ENCODE results near the gene AQP7.
"Not testable (repeated sequence)": the region's sequence is repeated elsewhere in the genome, so short reads cannot be mapped to it uniquely, and the experiment has no call there.

The AQP7 gene

GRCh38 chr9:33402371-33402770, at the start of gene AQP7:
Gene AQP7 (minus strand): TSS chr9:33402568. CDS start chr9:33401262, 1,306 bp downstream.
- DNase-seq (ENCODE audit: low read depth in 2 of 3, low spot score in 1 of 3) = not testable (repeated sequence)

GRCh38 chr9:33450621-33451146, 48.3 kb upstream of the AQP7 start:
- no peak for DNase-seq (ENCODE audit: low read depth in 2 of 3, low spot score in 1 of 3)

GRCh38 chr9:33449715-33450114, 47.3 kb upstream of the AQP7 start:
- DNase-seq (ENCODE audit: low read depth in 2 of 3, low spot score in 1 of 3) = no peak

- no peak for DNase-seq (ENCODE audit: low read depth in 2 of 3, low spot score in 1 of 3)
Observed at GRCh38 chr9:33447799-33448553, 45.6 kb upstream of the AQP7 start.

- DNase-seq (ENCODE audit: low read depth in 2 of 3, low spot score in 1 of 3) = peak; percentile 41 to 55 (median 48)
Observed at GRCh38 chr9:33446946-33447798, 44.8 kb upstream of the AQP7 start, which contains the start of gene AQP3. Gene AQP3 (minus strand): TSS chr9:33447593. CDS start chr9:33447530, 63 bp downstream.

- peak; percentile 45 to 58 (median 53) for DNase-seq (ENCODE audit: low read depth in 2 of 3, low spot score in 1 of 3)
Observed at GRCh38 chr9:33446240-33446945, 44.0 kb upstream of the AQP7 start.

- no peak for DNase-seq (ENCODE audit: low read depth in 2 of 3, low spot score in 1 of 3)
Observed at GRCh38 chr9:33445389-33446239, 43.2 kb upstream of the AQP7 start.

GRCh38 chr9:33443464-33444154, 41.2 kb upstream of the AQP7 start:
- no peak for DNase-seq (ENCODE audit: low read depth in 2 of 3, low spot score in 1 of 3)

GRCh38 chr9:33443047-33443446, 40.7 kb upstream of the AQP7 start:
- no peak for DNase-seq (ENCODE audit: low read depth in 2 of 3, low spot score in 1 of 3)

- no peak for DNase-seq (ENCODE audit: low read depth in 2 of 3, low spot score in 1 of 3)
Observed at GRCh38 chr9:33442125-33442524, 39.8 kb upstream of the AQP7 start.

- DNase-seq (ENCODE audit: low read depth in 2 of 3, low spot score in 1 of 3) = no peak
Observed at GRCh38 chr9:33440609-33441008, 38.2 kb upstream of the AQP7 start.

GRCh38 chr9:33440204-33440603, 37.8 kb upstream of the AQP7 start:
- no peak for DNase-seq (ENCODE audit: low read depth in 2 of 3, low spot score in 1 of 3)

GRCh38 chr9:33439731-33440130, 37.4 kb upstream of the AQP7 start:
- DNase-seq (ENCODE audit: low read depth in 2 of 3, low spot score in 1 of 3) = no peak

GRCh38 chr9:33438926-33439680, 36.7 kb upstream of the AQP7 start:
- no peak for DNase-seq (ENCODE audit: low read depth in 2 of 3, low spot score in 1 of 3)

GRCh38 chr9:33437898-33438297, 35.5 kb upstream of the AQP7 start:
- DNase-seq (ENCODE audit: low read depth in 2 of 3, low spot score in 1 of 3) = no peak

- no peak for DNase-seq (ENCODE audit: low read depth in 2 of 3, low spot score in 1 of 3)
Observed at GRCh38 chr9:33437205-33437604, 34.8 kb upstream of the AQP7 start.

- no peak for DNase-seq (ENCODE audit: low read depth in 2 of 3, low spot score in 1 of 3)
Observed at GRCh38 chr9:33436445-33436844, 34.1 kb upstream of the AQP7 start.

- DNase-seq (ENCODE audit: low read depth in 2 of 3, low spot score in 1 of 3) = no peak
Observed at GRCh38 chr9:33435821-33436277, 33.5 kb upstream of the AQP7 start.
